ENCODE measurements around the gene GNL3L.
A peak's percentile ranks its signal among the peaks of the same experiment; 100 is the strongest.
"Not testable (repeated sequence)": the region's sequence is repeated elsewhere in the genome, so short reads cannot be mapped to it uniquely, and the experiment has no call there.

The GNL3L gene

DNA sequence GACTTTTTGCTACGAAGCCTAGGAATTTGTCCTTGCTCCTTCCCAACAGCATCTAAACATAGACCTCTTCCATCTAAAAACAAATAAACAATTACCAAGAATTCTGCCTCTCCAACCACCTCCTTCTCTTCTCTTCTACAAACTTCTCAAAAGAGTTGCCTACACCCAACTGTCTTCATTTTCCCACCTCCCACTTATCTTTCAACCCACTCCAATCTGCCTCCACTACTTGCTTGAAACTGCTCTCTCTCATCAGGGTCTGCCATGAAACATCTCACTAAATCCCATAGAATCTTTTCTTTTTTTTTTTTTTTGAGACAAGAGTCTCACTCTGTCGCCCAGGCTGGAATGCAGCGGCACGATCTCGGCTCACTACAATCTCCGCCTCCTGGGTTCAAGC lies 33.1 kb upstream of the GNL3L start:
- H3K4me3 Mint-ChIP-seq, result peak overlapping the region; percentile 63
- H3K27me3 Mint-ChIP-seq, result peaks cover 58% of the 10 kb centered on the region
- ATAC-seq (replicated peaks; ENCODE audit: extremely low read depth, poor library complexity, severe bottlenecking) (no peak), DNase-seq (ENCODE audit: low spot score in 2 of 2) (no peak)
- H3K36me3 Mint-ChIP-seq (ENCODE audit: insufficient read depth), result no peaks in the 10 kb centered on the region
- H3K27ac Mint-ChIP-seq (ENCODE audit: low read depth), result no peak overlapping the region
- no peaks in the 10 kb centered on the region for H3K9me3 Mint-ChIP-seq
- peaks cover 11% of the 10 kb centered on the region for H3K4me1 Mint-ChIP-seq

DNA sequence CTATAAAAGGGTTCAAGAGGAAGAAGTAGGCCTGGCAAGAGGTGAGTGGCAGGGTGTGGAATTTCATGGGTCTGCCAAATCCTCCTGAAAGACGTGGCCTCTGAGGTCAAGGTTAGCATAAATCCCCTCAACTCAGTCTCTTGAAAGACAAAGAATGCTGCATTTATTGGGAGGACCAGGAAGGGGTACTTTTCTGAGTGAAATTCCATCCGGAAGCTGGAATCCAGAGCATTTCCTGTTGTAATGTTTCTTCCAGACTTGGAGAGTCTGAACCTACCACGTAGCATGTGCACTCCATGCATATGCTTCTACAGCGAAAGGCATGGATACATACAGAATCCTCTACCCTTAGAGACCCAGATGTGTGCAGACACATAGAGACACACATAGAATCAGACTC lies 20.6 kb upstream of the GNL3L start:
- DNase-seq (ENCODE audit: low spot score in 2 of 2) (no peak), ATAC-seq (replicated peaks; ENCODE audit: extremely low read depth, poor library complexity, severe bottlenecking) (no peak)
- Mint-ChIP-seq H3K9me3 (no peaks in the 10 kb centered on the region), H3K4me3 (no peak overlapping the region), H3K4me1 (no peaks in the 10 kb centered on the region), H3K36me3 (ENCODE audit: insufficient read depth) (no peaks in the 10 kb centered on the region), H3K27ac (ENCODE audit: low read depth) (no peak overlapping the region), H3K27me3 (no peaks in the 10 kb centered on the region)

DNA sequence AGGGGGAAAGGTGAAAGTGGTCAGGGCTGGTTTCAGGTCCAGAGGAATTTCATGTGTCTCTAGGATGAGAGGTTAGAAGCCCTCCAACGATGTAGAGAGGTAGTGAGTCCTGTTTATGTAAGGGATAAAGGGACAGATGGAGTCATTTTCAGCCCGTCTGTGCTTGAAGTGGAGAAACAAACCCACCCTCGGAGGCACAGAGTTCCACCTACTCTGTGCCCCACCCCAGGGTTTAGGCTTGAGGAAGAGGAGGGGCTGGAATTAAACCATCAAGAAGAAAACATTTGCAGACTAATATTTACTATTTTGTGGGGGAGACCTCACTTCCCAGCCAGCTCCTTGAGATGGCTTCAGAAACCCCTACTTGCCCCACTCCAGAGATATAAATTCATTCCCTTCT lies 868 bp upstream of the GNL3L start:
- peak overlapping the region; percentile 92 for H3K27ac Mint-ChIP-seq (ENCODE audit: low read depth)
- DNase-seq (ENCODE audit: low spot score in 2 of 2) (no peak), ATAC-seq (replicated peaks; ENCODE audit: extremely low read depth, poor library complexity, severe bottlenecking) (no peak)
- H3K36me3 Mint-ChIP-seq (ENCODE audit: insufficient read depth), result peaks cover 15% of the 10 kb centered on the region
- peaks cover 5% of the 10 kb centered on the region for H3K9me3 Mint-ChIP-seq
- H3K4me1 Mint-ChIP-seq, result peaks cover 21% of the 10 kb centered on the region
- H3K27me3 Mint-ChIP-seq, result peaks cover 3% of the 10 kb centered on the region
- H3K4me3 Mint-ChIP-seq, result peak overlapping the region; percentile 89

DNA sequence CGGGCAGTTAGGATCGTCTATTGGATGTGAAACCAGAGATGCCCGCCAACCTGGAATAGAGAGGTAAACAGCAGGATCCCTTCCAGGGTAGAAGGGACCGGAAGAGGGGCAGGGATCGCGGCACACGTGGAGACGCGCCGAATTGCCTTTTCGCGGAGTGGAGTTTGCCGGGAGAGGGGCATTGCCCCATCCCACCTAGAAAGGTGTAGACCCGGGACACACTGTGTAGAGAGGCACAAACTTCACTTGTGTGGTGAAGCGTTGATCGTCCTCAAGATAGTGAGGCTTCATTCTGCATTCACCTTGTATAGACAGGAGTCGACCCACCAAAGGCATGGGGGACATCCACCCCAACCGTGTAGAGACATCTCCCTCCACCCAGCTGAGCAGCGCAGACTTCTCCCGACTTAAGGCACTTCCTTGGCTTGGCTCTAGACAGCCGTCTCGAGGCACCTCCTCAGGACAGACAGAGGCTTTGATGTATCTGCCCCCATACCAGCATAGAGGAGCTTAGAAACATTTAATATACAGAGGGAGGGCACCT lies 410 bp downstream of the GNL3L start:
- ATAC-seq (replicated peaks; ENCODE audit: extremely low read depth, poor library complexity, severe bottlenecking) (peak; percentile 27), DNase-seq (ENCODE audit: low spot score in 2 of 2) (no peak)
- H3K27ac Mint-ChIP-seq (ENCODE audit: low read depth), result peak overlapping the region; percentile 92
- peaks cover 20% of the 10 kb centered on the region for H3K36me3 Mint-ChIP-seq (ENCODE audit: insufficient read depth)
- H3K4me3 Mint-ChIP-seq, result peak overlapping the region; percentile 89
- peaks cover 28% of the 10 kb centered on the region for H3K4me1 Mint-ChIP-seq
- no peaks in the 10 kb centered on the region for H3K27me3 Mint-ChIP-seq
- peaks cover 5% of the 10 kb centered on the region for H3K9me3 Mint-ChIP-seq

DNA sequence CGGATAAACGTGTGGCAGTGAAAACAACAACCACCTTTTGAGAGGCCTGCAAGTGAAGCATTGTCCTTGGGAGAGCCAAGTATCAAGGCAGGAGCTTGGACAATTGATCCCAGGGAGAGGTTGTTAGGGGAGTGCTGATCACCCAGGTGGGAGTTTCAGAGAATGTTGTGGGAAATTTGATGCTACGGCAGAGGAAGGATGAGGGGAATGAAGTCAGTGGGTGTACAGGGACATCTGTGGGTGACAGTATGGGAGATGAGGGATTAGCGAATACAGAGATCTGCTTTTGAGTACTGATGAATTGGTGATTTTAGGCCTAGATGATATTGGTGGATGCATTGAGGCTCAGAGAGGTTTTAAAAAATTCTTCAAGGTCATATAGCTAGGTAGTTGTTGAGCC lies 4.3 kb downstream of the GNL3L start:
- Mint-ChIP-seq H3K4me3 (peak overlapping the region; percentile 43), H3K9me3 (no peaks in the 10 kb centered on the region), H3K4me1 (peaks cover 29% of the 10 kb centered on the region), H3K27ac (ENCODE audit: low read depth) (peak overlapping the region; percentile 42), H3K27me3 (no peaks in the 10 kb centered on the region), H3K36me3 (ENCODE audit: insufficient read depth) (peaks cover 31% of the 10 kb centered on the region)
- ATAC-seq (replicated peaks; ENCODE audit: extremely low read depth, poor library complexity, severe bottlenecking) (no peak), DNase-seq (ENCODE audit: low spot score in 2 of 2) (no peak)

DNA sequence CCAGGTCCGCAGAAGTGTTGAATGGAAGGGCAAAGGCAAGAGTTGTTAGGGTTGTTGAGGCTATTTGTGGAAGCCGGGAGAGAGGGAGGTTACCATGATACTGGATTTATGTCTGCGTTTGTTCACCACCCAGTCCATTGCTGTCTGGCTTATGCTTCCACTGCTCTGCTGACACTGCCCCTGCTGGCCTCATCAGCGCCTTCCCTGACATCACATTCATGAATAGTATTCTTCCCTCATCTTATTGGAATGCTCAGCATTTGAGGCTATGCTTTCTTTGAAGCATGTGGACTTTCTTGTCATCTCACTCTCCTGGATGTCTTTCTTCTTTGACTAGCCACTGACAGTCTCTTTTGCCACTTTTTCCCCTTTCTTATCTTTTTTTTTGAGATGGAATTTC lies 10.3 kb downstream of the GNL3L start:
- Mint-ChIP-seq H3K9me3 (no peaks in the 10 kb centered on the region), H3K27me3 (no peaks in the 10 kb centered on the region), H3K36me3 (ENCODE audit: insufficient read depth) (peaks cover 31% of the 10 kb centered on the region), H3K4me1 (peaks cover 5% of the 10 kb centered on the region), H3K27ac (ENCODE audit: low read depth) (no peak overlapping the region), H3K4me3 (no peak overlapping the region)
- DNase-seq (ENCODE audit: low spot score in 2 of 2) (no peak), ATAC-seq (replicated peaks; ENCODE audit: extremely low read depth, poor library complexity, severe bottlenecking) (no peak)

DNA sequence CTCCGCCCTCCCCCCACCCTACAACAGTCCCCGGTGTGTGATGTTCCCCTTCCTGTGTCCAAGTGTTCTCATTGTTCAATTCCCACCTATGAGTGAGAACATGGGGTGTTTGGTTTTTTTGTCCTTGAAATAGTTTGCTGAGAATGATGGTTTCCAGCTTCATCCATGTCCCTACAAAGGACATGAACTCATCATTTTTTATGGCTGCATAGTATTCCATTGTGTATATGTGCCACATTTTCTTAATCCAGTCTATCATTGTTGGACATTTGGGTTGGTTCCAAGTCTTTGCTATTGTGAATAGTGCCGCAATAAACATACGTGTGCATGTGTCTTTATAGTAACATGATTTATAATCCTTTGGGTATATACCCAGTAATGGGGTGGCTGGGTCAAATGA lies 12.2 kb downstream of the GNL3L start:
- DNase-seq (ENCODE audit: low spot score in 2 of 2); H3K9me3 Mint-ChIP-seq; H3K27me3 Mint-ChIP-seq; H3K4me3 Mint-ChIP-seq; H3K4me1 Mint-ChIP-seq; ATAC-seq (replicated peaks; ENCODE audit: extremely low read depth, poor library complexity, severe bottlenecking); H3K27ac Mint-ChIP-seq (ENCODE audit: low read depth): not testable (repeated sequence)
- H3K36me3 Mint-ChIP-seq (ENCODE audit: insufficient read depth), result peaks cover 33% of the 10 kb centered on the region

DNA sequence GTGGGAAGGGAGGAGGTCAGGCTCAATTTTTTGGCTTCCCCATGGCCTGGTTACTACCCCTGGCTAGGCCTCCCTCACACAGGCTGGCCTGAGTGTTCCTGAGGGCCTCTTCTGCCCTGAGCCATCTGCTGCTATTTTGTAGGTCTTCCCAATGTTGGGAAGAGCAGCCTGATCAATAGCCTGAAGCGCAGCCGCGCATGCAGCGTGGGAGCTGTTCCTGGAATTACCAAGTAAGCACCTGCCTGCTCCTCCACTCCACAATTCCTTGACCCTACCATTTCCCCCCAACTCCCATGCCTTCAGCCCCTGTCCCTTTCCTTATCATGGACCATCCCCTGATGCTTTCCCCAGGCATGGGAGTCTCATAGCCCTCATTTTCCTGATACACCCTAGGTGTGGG lies 20.8 kb downstream of the GNL3L start:
- ATAC-seq (replicated peaks; ENCODE audit: extremely low read depth, poor library complexity, severe bottlenecking) (no peak), DNase-seq (ENCODE audit: low spot score in 2 of 2) (no peak)
- no peaks in the 10 kb centered on the region for H3K27me3 Mint-ChIP-seq
- H3K4me1 Mint-ChIP-seq, result peaks cover 5% of the 10 kb centered on the region
- no peaks in the 10 kb centered on the region for H3K9me3 Mint-ChIP-seq
- peaks cover 39% of the 10 kb centered on the region for H3K36me3 Mint-ChIP-seq (ENCODE audit: insufficient read depth)
- no peak overlapping the region for H3K4me3 Mint-ChIP-seq
- peak overlapping the region; percentile 8 for H3K27ac Mint-ChIP-seq (ENCODE audit: low read depth)

DNA sequence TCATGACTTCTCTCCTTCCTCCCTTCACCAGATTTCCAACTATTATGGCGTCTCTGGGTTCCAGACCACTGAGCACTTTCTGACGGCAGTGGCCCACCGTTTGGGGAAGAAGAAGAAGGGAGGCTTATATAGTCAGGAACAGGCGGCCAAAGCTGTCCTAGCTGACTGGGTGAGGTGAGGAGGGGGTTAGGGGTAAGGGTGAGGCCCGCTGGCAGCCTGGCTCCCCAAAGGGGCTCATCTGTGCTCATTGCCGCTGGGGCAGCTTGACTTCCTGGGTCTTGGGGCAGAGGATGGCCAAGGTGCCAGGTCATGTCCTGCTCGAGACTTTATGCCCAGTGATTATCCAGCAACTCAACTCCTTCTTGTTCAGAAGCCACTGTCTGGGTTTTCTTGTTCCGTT lies 21.8 kb downstream of the GNL3L start:
- Mint-ChIP-seq H3K27me3 (no peaks in the 10 kb centered on the region), H3K36me3 (ENCODE audit: insufficient read depth) (peaks cover 43% of the 10 kb centered on the region), H3K4me1 (peaks cover 5% of the 10 kb centered on the region), H3K4me3 (no peak overlapping the region), H3K27ac (ENCODE audit: low read depth) (no peak overlapping the region), H3K9me3 (no peaks in the 10 kb centered on the region)
- ATAC-seq (replicated peaks; ENCODE audit: extremely low read depth, poor library complexity, severe bottlenecking) (no peak), DNase-seq (ENCODE audit: low spot score in 2 of 2) (no peak)

DNA sequence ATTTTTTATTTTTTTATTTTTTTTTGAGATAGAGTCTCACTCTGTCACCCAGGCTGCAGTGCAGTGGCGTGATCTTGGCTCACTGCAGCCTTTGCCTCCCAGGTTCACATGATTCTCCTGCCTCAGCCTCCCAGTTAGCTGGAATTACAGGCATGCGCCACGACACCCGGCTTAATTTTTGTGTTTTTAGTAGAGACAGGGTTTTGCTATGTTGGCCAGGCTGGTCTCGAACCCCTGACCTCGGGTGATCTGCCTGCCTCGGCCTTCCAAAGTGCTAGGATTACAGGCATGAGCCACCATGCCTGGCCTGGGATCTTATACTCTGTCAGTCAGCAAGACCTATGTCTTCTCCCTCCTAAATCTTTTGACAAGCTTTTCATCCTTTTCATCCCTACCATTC lies 25.0 kb downstream of the GNL3L start:
- not testable (repeated sequence) for H3K4me3 Mint-ChIP-seq; H3K27me3 Mint-ChIP-seq; ATAC-seq (replicated peaks; ENCODE audit: extremely low read depth, poor library complexity, severe bottlenecking); H3K9me3 Mint-ChIP-seq; DNase-seq (ENCODE audit: low spot score in 2 of 2); H3K4me1 Mint-ChIP-seq
- Mint-ChIP-seq H3K36me3 (ENCODE audit: insufficient read depth) (peaks cover 43% of the 10 kb centered on the region), H3K27ac (ENCODE audit: low read depth) (peak overlapping the region; percentile 65)

DNA sequence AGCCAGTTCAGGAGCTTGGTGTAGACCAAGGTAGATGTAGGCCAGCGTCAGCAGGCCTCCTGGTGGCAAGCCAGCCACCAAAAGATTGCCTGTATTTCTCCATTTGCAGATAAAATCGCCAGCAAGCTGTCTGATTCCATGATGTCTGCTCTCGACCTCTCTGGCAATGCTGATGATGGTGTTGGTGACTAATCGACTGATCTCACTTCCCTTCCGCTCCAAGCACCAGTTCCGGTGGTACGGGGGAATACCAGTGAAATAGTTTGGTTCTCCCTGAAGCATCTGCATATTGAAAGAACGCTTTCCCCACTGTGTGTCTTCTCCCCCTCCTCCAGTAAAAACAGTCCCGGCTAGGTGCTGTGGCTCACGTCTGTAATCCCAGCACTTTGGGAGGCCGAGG lies 30.4 kb downstream of the GNL3L start:
- H3K4me1 Mint-ChIP-seq, result no peaks in the 10 kb centered on the region
- no peak overlapping the region for H3K27ac Mint-ChIP-seq (ENCODE audit: low read depth)
- H3K4me3 Mint-ChIP-seq, result no peak overlapping the region
- H3K9me3 Mint-ChIP-seq, result no peaks in the 10 kb centered on the region
- H3K27me3 Mint-ChIP-seq, result no peaks in the 10 kb centered on the region
- DNase-seq (ENCODE audit: low spot score in 2 of 2), result no peak
- H3K36me3 Mint-ChIP-seq (ENCODE audit: insufficient read depth), result peaks cover 39% of the 10 kb centered on the region
- no peak for ATAC-seq (replicated peaks; ENCODE audit: extremely low read depth, poor library complexity, severe bottlenecking)

DNA sequence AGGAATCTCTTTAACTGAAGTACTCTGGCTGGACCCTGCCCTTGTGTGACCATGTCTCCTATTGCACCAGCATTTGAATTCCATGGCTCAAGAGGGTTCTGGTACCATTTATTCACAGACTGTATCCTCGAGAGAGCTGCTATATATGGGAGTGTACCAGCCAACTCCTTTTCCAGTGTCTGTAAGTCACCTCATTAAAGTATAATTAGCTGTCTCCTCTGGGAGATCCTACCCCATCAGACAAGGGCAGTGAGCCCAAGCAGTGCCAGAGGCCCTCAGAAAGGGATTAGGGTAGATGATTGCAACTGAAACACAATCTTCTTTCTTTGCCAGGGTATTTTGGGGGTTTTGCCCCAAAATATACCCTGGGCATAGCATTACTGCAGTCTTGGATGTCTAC lies 31.6 kb downstream of the GNL3L start:
- Mint-ChIP-seq H3K27me3 (no peaks in the 10 kb centered on the region), H3K4me3 (no peak overlapping the region), H3K9me3 (no peaks in the 10 kb centered on the region), H3K4me1 (no peaks in the 10 kb centered on the region), H3K27ac (ENCODE audit: low read depth) (no peak overlapping the region), H3K36me3 (ENCODE audit: insufficient read depth) (peaks cover 31% of the 10 kb centered on the region)
- DNase-seq (ENCODE audit: low spot score in 2 of 2), result no peak
- no peak for ATAC-seq (replicated peaks; ENCODE audit: extremely low read depth, poor library complexity, severe bottlenecking)

DNA sequence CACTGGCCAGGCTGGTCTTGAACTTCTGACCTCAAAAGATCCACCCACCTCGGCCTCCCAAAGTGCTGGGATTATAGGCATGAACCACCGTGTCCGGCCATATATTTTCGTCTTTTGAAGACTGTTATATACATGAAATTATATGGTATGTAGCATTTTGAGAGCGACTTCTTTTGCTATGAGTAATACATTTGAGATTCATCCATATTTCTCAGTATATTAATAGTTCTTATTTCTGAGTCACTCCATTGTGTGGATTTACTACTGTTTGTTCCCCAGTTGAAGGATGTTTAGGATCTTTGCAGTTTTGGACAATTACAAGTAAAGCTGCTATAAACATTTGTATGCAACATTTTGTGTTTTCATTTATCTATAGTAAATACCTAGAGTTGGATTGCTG lies 34.9 kb downstream of the GNL3L start:
- Mint-ChIP-seq H3K27ac (ENCODE audit: low read depth) (no peak overlapping the region), H3K27me3 (no peaks in the 10 kb centered on the region), H3K4me3 (no peak overlapping the region), H3K4me1 (no peaks in the 10 kb centered on the region), H3K9me3 (no peaks in the 10 kb centered on the region), H3K36me3 (ENCODE audit: insufficient read depth) (peaks cover 16% of the 10 kb centered on the region)
- DNase-seq (ENCODE audit: low spot score in 2 of 2), result no peak
- ATAC-seq (replicated peaks; ENCODE audit: extremely low read depth, poor library complexity, severe bottlenecking), result no peak

DNA sequence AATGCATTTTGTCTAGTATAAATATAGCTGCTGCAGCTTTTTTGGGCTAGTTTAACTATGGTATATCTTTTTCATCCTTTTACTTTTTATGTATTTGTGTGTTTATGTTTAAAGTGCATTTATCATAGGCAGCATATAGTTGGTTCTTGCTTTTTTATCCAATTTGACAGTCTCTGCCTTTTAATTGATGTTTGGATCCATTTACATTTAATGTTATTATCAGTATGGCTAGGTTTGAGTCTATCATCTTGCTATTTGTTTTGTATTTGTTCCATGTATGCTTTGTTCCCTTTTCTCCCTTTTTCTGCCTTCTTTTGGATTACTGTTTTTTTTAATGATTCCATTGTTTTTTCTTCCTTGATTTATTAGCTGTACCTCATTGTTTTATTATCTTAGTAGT lies 40.3 kb downstream of the GNL3L start:
- Mint-ChIP-seq H3K4me1 (no peaks in the 10 kb centered on the region), H3K9me3 (peaks cover 5% of the 10 kb centered on the region), H3K36me3 (ENCODE audit: insufficient read depth) (peaks cover 1% of the 10 kb centered on the region), H3K27ac (ENCODE audit: low read depth) (no peak overlapping the region), H3K27me3 (no peaks in the 10 kb centered on the region), H3K4me3 (no peak overlapping the region)
- DNase-seq (ENCODE audit: low spot score in 2 of 2), result no peak
- no peak for ATAC-seq (replicated peaks; ENCODE audit: extremely low read depth, poor library complexity, severe bottlenecking)

Data from central memory CD8-positive, alpha-beta T cell (primary cell).